WTC11 (cell line): ENCODE results near the gene RAPGEF6. TPM values are rescaled to one million over a fixed set of nuclear protein-coding genes. Genes with fewer than 3 reads are reported as not detected.

Source experiments
- ATAC-seq: fragments of 200-7000 bp; cut with Tn5 transposase; 2 replicates; pipeline ENCODE4 v1.10.0; 2021; ENCODE audit warnings: mild to moderate bottlenecking, moderate library complexity
- CTCF ChIA-PET: fragments of 300-600 bp; sonication (Branson Sonifier 250); formaldehyde crosslinking; loops from one replicate; lab custom pipeline; 2021; ENCODE audit warnings: antibody characterized with exemption; lab: Charles Lee
- POLR2A ChIA-PET: fragments of 350-600 bp; sonication (Branson Sonifier 250); formaldehyde crosslinking; loops from one replicate; lab custom pipeline; 2021; ENCODE audit warnings: antibody characterized with exemption; lab: Charles Lee
- DNase-seq: peaks from one replicate; pipeline ENCODE4 v3.0.0; 2021; ENCODE audit warnings: low spot score
- H3K27ac Mint-ChIP-seq: 2 replicates; pipeline ENCODE4 v1.8.0; 2021; ENCODE audit warnings: mixed read lengths
- H3K27me3 Mint-ChIP-seq: 2 replicates; pipeline ENCODE4 v1.8.0; 2021; ENCODE audit warnings: low read depth, mild to moderate bottlenecking, moderate library complexity, mixed read lengths
- H3K36me3 Mint-ChIP-seq: 2 replicates; pipeline ENCODE4 v1.8.0; 2021; ENCODE audit warnings: mixed read lengths
- H3K4me1 Mint-ChIP-seq: 2 replicates; pipeline ENCODE4 v1.8.0; 2022; ENCODE audit warnings: mixed read lengths
- H3K4me3 Mint-ChIP-seq: 2 replicates; pipeline ENCODE4 v1.8.0; 2021; ENCODE audit warnings: mild to moderate bottlenecking, moderate library complexity, mixed read lengths
- H3K9me3 Mint-ChIP-seq: 2 replicates; pipeline ENCODE4 v1.8.0; 2021; ENCODE audit warnings: mixed read lengths
- AFF4 ChIP-seq: sonication (generic); formaldehyde crosslinking; IDR thresholded peaks from 2 replicates; pipeline ENCODE4 v1.8.1; 2023; ENCODE audit warnings: mild to moderate bottlenecking, missing genetic modification reagents, borderline replicate concordance
- AR ChIP-seq: fragments of 250-450 bp; sonication (Bioruptor Pico); IDR thresholded peaks from 2 replicates; pipeline ENCODE4 v1.9.0; 2021; ENCODE audit warnings: mild to moderate bottlenecking
- ATF1 ChIP-seq: sonication (generic); formaldehyde crosslinking; IDR thresholded peaks from 2 replicates; pipeline ENCODE4 v1.8.1; 2023; ENCODE audit warnings: mild to moderate bottlenecking, moderate library complexity, missing genetic modification reagents
- CREB1 ChIP-seq: sonication (generic); formaldehyde crosslinking; IDR thresholded peaks from 2 replicates; pipeline ENCODE4 v1.8.0; 2023; ENCODE audit warnings: mild to moderate bottlenecking, missing genetic modification reagents
- E2F4 ChIP-seq: sonication (generic); formaldehyde crosslinking; IDR thresholded peaks from 2 replicates; pipeline ENCODE4 v1.8.1; 2022; ENCODE audit warnings: low read depth, mild to moderate bottlenecking, moderate library complexity, missing genetic modification reagents, borderline replicate concordance
- ELF4 ChIP-seq: sonication (generic); formaldehyde crosslinking; IDR thresholded peaks from 2 replicates; pipeline ENCODE4 v1.8.1; 2022; ENCODE audit warnings: low read depth, mild to moderate bottlenecking, moderate library complexity, missing genetic modification reagents
- FOXJ3 ChIP-seq: sonication (generic); formaldehyde crosslinking; IDR thresholded peaks from 2 replicates; pipeline ENCODE4 v1.9.0; 2021; ENCODE audit warnings: missing genetic modification reagents, mild to moderate bottlenecking, borderline replicate concordance
- FOXP4 ChIP-seq: sonication (generic); formaldehyde crosslinking; IDR thresholded peaks from 2 replicates; pipeline ENCODE4 v1.8.0; 2022; ENCODE audit warnings: mild to moderate bottlenecking, missing genetic modification reagents
- GTF2I ChIP-seq: fragments of 250-450 bp; sonication (Bioruptor Pico); conservative IDR thresholded peaks from 2 replicates; pipeline ENCODE4 v1.4.0; 2021; ENCODE audit warnings: mild to moderate bottlenecking
- KAT7 ChIP-seq: sonication (generic); formaldehyde crosslinking; IDR thresholded peaks from 2 replicates; pipeline ENCODE4 v1.8.1; 2023; ENCODE audit warnings: missing genetic modification reagents, mild to moderate bottlenecking, borderline replicate concordance
- NFE2L1 ChIP-seq: sonication (generic); formaldehyde crosslinking; IDR thresholded peaks from 2 replicates; pipeline ENCODE4 v1.8.1; 2023; ENCODE audit warnings: missing genetic modification reagents
- RELA ChIP-seq: sonication (generic); formaldehyde crosslinking; IDR thresholded peaks from 2 replicates; pipeline ENCODE4 v1.8.1; 2022; ENCODE audit warnings: missing genetic modification reagents, mild to moderate bottlenecking, borderline replicate concordance
- USF1 ChIP-seq: sonication (generic); formaldehyde crosslinking; IDR thresholded peaks from 2 replicates; pipeline ENCODE4 v1.8.0; 2022; ENCODE audit warnings: mild to moderate bottlenecking, missing genetic modification reagents
- ZBTB21 ChIP-seq: sonication (generic); formaldehyde crosslinking; IDR thresholded peaks from 2 replicates; pipeline ENCODE4 v1.8.1; 2023; ENCODE audit warnings: mild to moderate bottlenecking, missing genetic modification reagents, borderline replicate concordance
- ZMAT4 ChIP-seq: fragments of 250-450 bp; sonication (Bioruptor Pico); IDR thresholded peaks from 2 replicates; pipeline ENCODE4 v1.9.0; 2021; ENCODE audit warnings: mild to moderate bottlenecking
- ZNF232 ChIP-seq: sonication (generic); formaldehyde crosslinking; IDR thresholded peaks from 2 replicates; pipeline ENCODE4 v1.8.0; 2022; ENCODE audit warnings: mild to moderate bottlenecking, missing genetic modification reagents
- ZSCAN18 ChIP-seq: fragments of 250-450 bp; sonication (Bioruptor Pico); IDR thresholded peaks from 2 replicates; pipeline ENCODE4 v2.1.2; 2022; ENCODE audit warnings: mild to moderate bottlenecking, moderate library complexity
- total RNA-seq: library from RNA; stranded (reverse); gene quantifications from 3 replicates; pipeline ENCODE4 v1.2.3, GENCODE V29; 2021

RAPGEF6 gene
- total RNA-seq, 1 experiment from 2014 or later = 18.0 TPM

GRCh38 chr5:131406975-131407638 is 227.9 kb downstream of the RAPGEF6 start (continued):
- TF ChIP-seq AFF4 (CRISPR knock-in tag) (no peak), RELA (CRISPR knock-in tag) (no peak)
- TF ChIP-seq, all 79 proteins: peak for 0

GRCh38 chr5:131406076-131406475 is 229.0 kb downstream of the RAPGEF6 start:
- Mint-ChIP-seq H3K36me3 (peaks cover 55% of the 10 kb centered on the region), H3K4me1 (no peaks in the 10 kb centered on the region), H3K27me3 (no peaks in the 10 kb centered on the region), H3K4me3 (no peak overlapping the region), H3K27ac (0 out of 2 replicates have a peak overlapping the region, but pooled peaks have one; percentile 20), H3K9me3 (peaks cover 21% of the 10 kb centered on the region)
- ChIA-PET CTCF (interaction anchor here (1.8 kb wide), 1 partner anchor 24 kb away, joined by 6 read pairs; no protein-coding TSS in a partner anchor), POLR2A (no interaction called here)
- 0 out of 2 replicates have a peak, but pooled peaks have one; percentile 24 for ATAC-seq
- DNase-seq = no peak
- TF ChIP-seq ZNF232 (CRISPR knock-in tag) (no peak), ATF1 (CRISPR knock-in tag) (no peak), ZMAT4 (CRISPR knock-in tag) (no peak), GTF2I (no peak), ELF4 (CRISPR knock-in tag) (no peak), KAT7 (CRISPR knock-in tag) (no peak), CREB1 (CRISPR knock-in tag) (no peak), USF1 (CRISPR knock-in tag) (no peak)

- ChIA-PET CTCF (interaction anchor here (1.8 kb wide), 1 partner anchor 23 kb away, joined by 6 read pairs; no protein-coding TSS in a partner anchor), POLR2A (no interaction called here)
- TF ChIP-seq AR (CRISPR knock-in tag) = no peak
- Mint-ChIP-seq H3K27ac (no peak overlapping the region), H3K4me1 (no peaks in the 10 kb centered on the region), H3K27me3 (no peaks in the 10 kb centered on the region), H3K4me3 (no peak overlapping the region), H3K9me3 (peaks cover 19% of the 10 kb centered on the region), H3K36me3 (peaks cover 55% of the 10 kb centered on the region)
- ATAC-seq = no peak
- DNase-seq = no peak
Measured at GRCh38 chr5:131405674-131406073, 229.4 kb downstream of the RAPGEF6 start.

GRCh38 chr5:131400585-131400984 is 234.4 kb downstream of the RAPGEF6 start:
- POLR2A ChIA-PET = no interaction called here

More at GRCh38 chr5:131400585-131400984, 234.4 kb downstream of the RAPGEF6 start:
- ATAC-seq (no peak), DNase-seq (no peak)
- CTCF ChIA-PET = no interaction called here
- H3K27me3 Mint-ChIP-seq = no peaks in the 10 kb centered on the region
- H3K36me3 Mint-ChIP-seq = peaks cover 35% of the 10 kb centered on the region
- H3K4me1 Mint-ChIP-seq = no peaks in the 10 kb centered on the region
- TF ChIP-seq NFE2L1 (CRISPR knock-in tag) (no peak), FOXP4 (CRISPR knock-in tag) (no peak), ZSCAN18 (CRISPR knock-in tag) (no peak), E2F4 (no peak), FOXJ3 (no peak), ZBTB21 (CRISPR knock-in tag) (no peak)
- no peak overlapping the region for H3K27ac Mint-ChIP-seq
- peaks cover 14% of the 10 kb centered on the region for H3K9me3 Mint-ChIP-seq
- no peak overlapping the region for H3K4me3 Mint-ChIP-seq
